NT2/D1 (cell line): ENCODE results near the gene TRMT11.

ENCODE experiments used
- SUZ12 ChIP-seq: IDR thresholded peaks from 2 replicates; pipeline ENCODE4 v1.6.1; 2011; ENCODE audit not compliant: insufficient read length, insufficient read depth; ENCODE audit errors: extremely low read depth
- YY1 ChIP-seq: IDR thresholded peaks from 2 replicates; pipeline ENCODE4 v1.6.1; 2011; ENCODE audit not compliant: insufficient read length, insufficient read depth
- ZNF274 ChIP-seq: IDR thresholded peaks from 2 replicates; pipeline ENCODE4 v1.6.1; 2011; ENCODE audit warnings: mild to moderate bottlenecking, low read depth, low read length

GRCh38 chr6:126077810-126078776, 91.8 kb downstream of the TRMT11 start:
- TF ChIP-seq SUZ12 (no peak), YY1 (no peak), ZNF274 (no peak)
